ENCODE data around the gene KIAA0825. TPM values are rescaled to one million over a fixed set of nuclear protein-coding genes. Genes with fewer than 3 reads are reported as not detected.

KIAA0825 gene
- total and polyA plus RNA-seq, 2 experiments from 2014 or later, result 1.7 to 1.8 TPM

DNA sequence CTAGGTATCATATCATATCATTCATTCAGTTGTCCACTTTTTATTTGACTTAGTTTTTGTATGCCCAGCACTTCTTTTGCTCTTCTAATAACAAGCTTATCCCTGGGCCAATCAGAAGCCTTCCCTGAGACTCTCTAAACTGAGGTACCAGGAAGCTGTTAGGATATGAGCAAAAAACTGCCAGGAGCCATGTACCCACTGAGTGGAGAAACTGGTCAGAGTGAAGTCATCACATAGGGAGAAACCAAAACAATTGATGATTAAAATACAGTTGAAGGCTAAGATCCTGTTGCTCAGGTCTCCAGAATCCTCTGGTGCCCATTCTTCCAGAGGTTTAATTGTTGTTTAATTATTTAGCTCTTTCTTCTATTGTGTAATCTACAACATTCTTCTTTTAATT lies 120.2 kb downstream of the KIAA0825 start (continued):
- TF ChIP-seq POLR2AphosphoS5 (IDR thresholded peaks at IDR 0.05; ENCODE audit: low read depth) (no peak), CREB1 (CRISPR knock-in tag; IDR thresholded peaks at IDR 0.05; ENCODE audit: low read depth) (no peak), STAT1 (IDR thresholded peaks at IDR 0.05; ENCODE audit: unreplicated experiment) (no peak)
- TF ChIP-seq, protein P1, sequence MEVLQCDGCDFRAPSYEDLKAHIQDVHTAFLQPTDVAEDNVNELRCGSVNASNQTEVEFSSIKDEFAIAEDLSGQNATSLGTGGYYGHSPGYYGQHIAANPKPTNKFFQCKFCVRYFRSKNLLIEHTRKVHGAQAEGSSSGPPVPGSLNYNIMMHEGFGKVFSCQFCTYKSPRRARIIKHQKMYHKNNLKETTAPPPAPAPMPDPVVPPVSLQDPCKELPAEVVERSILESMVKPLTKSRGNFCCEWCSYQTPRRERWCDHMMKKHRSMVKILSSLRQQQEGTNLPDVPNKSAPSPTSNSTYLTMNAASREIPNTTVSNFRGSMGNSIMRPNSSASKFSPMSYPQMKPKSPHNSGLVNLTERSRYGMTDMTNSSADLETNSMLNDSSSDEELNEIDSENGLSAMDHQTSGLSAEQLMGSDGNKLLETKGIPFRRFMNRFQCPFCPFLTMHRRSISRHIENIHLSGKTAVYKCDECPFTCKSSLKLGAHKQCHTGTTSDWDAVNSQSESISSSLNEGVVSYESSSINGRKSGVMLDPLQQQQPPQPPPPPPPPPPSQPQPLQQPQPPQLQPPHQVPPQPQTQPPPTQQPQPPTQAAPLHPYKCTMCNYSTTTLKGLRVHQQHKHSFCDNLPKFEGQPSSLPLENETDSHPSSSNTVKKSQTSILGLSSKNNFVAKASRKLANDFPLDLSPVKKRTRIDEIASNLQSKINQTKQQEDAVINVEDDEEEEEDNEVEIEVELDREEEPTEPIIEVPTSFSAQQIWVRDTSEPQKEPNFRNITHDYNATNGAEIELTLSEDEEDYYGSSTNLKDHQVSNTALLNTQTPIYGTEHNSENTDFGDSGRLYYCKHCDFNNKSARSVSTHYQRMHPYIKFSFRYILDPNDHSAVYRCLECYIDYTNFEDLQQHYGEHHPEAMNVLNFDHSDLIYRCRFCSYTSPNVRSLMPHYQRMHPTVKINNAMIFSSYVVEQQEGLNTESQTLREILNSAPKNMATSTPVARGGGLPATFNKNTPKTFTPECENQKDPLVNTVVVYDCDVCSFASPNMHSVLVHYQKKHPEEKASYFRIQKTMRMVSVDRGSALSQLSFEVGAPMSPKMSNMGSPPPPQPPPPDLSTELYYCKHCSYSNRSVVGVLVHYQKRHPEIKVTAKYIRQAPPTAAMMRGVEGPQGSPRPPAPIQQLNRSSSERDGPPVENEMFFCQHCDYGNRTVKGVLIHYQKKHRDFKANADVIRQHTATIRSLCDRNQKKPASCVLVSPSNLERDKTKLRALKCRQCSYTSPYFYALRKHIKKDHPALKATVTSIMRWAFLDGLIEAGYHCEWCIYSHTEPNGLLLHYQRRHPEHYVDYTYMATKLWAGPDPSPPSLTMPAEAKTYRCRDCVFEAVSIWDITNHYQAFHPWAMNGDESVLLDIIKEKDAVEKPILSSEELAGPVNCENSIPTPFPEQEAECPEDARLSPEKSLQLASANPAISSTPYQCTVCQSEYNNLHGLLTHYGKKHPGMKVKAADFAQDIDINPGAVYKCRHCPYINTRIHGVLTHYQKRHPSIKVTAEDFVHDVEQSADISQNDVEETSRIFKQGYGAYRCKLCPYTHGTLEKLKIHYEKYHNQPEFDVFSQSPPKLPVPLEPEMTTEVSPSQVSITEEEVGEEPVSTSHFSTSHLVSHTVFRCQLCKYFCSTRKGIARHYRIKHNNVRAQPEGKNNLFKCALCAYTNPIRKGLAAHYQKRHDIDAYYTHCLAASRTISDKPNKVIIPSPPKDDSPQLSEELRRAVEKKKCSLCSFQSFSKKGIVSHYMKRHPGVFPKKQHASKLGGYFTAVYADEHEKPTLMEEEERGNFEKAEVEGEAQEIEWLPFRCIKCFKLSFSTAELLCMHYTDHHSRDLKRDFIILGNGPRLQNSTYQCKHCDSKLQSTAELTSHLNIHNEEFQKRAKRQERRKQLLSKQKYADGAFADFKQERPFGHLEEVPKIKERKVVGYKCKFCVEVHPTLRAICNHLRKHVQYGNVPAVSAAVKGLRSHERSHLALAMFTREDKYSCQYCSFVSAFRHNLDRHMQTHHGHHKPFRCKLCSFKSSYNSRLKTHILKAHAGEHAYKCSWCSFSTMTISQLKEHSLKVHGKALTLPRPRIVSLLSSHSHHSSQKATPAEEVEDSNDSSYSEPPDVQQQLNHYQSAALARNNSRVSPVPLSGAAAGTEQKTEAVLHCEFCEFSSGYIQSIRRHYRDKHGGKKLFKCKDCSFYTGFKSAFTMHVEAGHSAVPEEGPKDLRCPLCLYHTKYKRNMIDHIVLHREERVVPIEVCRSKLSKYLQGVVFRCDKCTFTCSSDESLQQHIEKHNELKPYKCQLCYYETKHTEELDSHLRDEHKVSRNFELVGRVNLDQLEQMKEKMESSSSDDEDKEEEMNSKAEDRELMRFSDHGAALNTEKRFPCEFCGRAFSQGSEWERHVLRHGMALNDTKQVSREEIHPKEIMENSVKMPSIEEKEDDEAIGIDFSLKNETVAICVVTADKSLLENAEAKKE (CRISPR knock-in tag; IDR thresholded peaks at IDR 0.05), result no peak

DNA sequence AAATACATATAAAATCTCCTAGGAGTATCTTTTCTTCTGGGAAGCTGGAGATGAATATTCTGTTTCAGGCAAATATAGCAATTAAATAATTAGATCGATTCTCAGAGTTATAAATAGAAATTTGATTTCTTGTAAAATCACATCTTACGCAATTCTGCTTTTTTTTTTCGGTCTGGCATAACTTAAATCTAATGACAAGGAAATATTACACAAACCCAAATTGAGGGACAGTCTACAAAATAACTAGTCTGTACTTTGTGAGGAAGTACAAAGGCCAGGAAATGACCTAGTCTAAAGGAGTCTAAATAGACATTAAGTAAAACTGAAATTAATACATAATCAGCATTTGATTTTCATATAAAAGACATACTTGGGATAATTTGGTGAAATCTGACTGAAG lies 133.3 kb downstream of the KIAA0825 start:
- no peak overlapping the region for H3K4me3 ChIP-seq
- H3K27ac ChIP-seq (ENCODE audit: low read depth), result no peak overlapping the region
- Mint-ChIP-seq H3K4me1 (no peaks in the 10 kb centered on the region), H3K27me3 (ENCODE audit: insufficient read depth, low read depth, poor library complexity) (no peaks in the 10 kb centered on the region), H3K4me3 (no peak overlapping the region), H3K27ac (no peak overlapping the region), H3K9me3 (no peaks in the 10 kb centered on the region), H3K36me3 (ENCODE audit: low read depth) (no peaks in the 10 kb centered on the region)
- H3K9me2 ChIP-seq (ENCODE audit: insufficient read depth), result no peaks in the 10 kb centered on the region
- DNase-seq (ENCODE audit: low spot score) (no peak), ATAC-seq (no peak)
- H3K36me3 ChIP-seq (ENCODE audit: insufficient read depth), result no peaks in the 10 kb centered on the region
- no peaks in the 10 kb centered on the region for H3K79me2 ChIP-seq (replicated peaks; ENCODE audit: insufficient read depth)
- TF ChIP-seq, protein P2, sequence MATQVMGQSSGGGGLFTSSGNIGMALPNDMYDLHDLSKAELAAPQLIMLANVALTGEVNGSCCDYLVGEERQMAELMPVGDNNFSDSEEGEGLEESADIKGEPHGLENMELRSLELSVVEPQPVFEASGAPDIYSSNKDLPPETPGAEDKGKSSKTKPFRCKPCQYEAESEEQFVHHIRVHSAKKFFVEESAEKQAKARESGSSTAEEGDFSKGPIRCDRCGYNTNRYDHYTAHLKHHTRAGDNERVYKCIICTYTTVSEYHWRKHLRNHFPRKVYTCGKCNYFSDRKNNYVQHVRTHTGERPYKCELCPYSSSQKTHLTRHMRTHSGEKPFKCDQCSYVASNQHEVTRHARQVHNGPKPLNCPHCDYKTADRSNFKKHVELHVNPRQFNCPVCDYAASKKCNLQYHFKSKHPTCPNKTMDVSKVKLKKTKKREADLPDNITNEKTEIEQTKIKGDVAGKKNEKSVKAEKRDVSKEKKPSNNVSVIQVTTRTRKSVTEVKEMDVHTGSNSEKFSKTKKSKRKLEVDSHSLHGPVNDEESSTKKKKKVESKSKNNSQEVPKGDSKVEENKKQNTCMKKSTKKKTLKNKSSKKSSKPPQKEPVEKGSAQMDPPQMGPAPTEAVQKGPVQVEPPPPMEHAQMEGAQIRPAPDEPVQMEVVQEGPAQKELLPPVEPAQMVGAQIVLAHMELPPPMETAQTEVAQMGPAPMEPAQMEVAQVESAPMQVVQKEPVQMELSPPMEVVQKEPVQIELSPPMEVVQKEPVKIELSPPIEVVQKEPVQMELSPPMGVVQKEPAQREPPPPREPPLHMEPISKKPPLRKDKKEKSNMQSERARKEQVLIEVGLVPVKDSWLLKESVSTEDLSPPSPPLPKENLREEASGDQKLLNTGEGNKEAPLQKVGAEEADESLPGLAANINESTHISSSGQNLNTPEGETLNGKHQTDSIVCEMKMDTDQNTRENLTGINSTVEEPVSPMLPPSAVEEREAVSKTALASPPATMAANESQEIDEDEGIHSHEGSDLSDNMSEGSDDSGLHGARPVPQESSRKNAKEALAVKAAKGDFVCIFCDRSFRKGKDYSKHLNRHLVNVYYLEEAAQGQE (IDR thresholded peaks at IDR 0.05; ENCODE audit: unreplicated experiment), result no peak
- TF ChIP-seq, protein P3, sequence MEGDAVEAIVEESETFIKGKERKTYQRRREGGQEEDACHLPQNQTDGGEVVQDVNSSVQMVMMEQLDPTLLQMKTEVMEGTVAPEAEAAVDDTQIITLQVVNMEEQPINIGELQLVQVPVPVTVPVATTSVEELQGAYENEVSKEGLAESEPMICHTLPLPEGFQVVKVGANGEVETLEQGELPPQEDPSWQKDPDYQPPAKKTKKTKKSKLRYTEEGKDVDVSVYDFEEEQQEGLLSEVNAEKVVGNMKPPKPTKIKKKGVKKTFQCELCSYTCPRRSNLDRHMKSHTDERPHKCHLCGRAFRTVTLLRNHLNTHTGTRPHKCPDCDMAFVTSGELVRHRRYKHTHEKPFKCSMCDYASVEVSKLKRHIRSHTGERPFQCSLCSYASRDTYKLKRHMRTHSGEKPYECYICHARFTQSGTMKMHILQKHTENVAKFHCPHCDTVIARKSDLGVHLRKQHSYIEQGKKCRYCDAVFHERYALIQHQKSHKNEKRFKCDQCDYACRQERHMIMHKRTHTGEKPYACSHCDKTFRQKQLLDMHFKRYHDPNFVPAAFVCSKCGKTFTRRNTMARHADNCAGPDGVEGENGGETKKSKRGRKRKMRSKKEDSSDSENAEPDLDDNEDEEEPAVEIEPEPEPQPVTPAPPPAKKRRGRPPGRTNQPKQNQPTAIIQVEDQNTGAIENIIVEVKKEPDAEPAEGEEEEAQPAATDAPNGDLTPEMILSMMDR (conservative IDR thresholded peaks at IDR 0.05; ENCODE audit: low read depth in 2 of 2), result no peak
- TF ChIP-seq EZH2 (IDR thresholded peaks at IDR 0.05; ENCODE audit: low read depth, unreplicated experiment) (no peak), EZH2phosphoT487 (IDR thresholded peaks at IDR 0.05; ENCODE audit: unreplicated experiment) (no peak), ZNF114 (CRISPR knock-in tag; IDR thresholded peaks at IDR 0.05) (no peak), STAT1 (IDR thresholded peaks at IDR 0.05; ENCODE audit: unreplicated experiment) (no peak), JUNB (IDR thresholded peaks at IDR 0.05; ENCODE audit: unreplicated experiment) (no peak), POLR2AphosphoS5 (IDR thresholded peaks at IDR 0.05; ENCODE audit: low read depth) (no peak), ZNF331 (CRISPR knock-in tag; IDR thresholded peaks at IDR 0.05; ENCODE audit: low read depth) (no peak)
- TF ChIP-seq, protein P4, sequence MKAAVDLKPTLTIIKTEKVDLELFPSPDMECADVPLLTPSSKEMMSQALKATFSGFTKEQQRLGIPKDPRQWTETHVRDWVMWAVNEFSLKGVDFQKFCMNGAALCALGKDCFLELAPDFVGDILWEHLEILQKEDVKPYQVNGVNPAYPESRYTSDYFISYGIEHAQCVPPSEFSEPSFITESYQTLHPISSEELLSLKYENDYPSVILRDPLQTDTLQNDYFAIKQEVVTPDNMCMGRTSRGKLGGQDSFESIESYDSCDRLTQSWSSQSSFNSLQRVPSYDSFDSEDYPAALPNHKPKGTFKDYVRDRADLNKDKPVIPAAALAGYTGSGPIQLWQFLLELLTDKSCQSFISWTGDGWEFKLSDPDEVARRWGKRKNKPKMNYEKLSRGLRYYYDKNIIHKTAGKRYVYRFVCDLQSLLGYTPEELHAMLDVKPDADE (IDR thresholded peaks at IDR 0.05), result no peak
- no peaks in the 10 kb centered on the region for H4K20me1 ChIP-seq (replicated peaks; ENCODE audit: insufficient read depth)
- no peak overlapping the region for H2AFZ ChIP-seq
- H3K4me2 ChIP-seq, result no peak overlapping the region
- H3K27me3 ChIP-seq (ENCODE audit: insufficient read depth), result no peaks in the 10 kb centered on the region
- H3F3A ChIP-seq (replicated peaks; ENCODE audit: low read depth), result no peaks in the 10 kb centered on the region
- H3K4me1 ChIP-seq (ENCODE audit: insufficient read depth), result no peaks in the 10 kb centered on the region

Measured in GM23338 (cell line).